ENCODE measurements around the gene MUC20.
"Not testable (repeated sequence)": the region's sequence is repeated elsewhere in the genome, so short reads cannot be mapped to it uniquely, and the experiment has no call there.

MUC20 gene

DNA sequence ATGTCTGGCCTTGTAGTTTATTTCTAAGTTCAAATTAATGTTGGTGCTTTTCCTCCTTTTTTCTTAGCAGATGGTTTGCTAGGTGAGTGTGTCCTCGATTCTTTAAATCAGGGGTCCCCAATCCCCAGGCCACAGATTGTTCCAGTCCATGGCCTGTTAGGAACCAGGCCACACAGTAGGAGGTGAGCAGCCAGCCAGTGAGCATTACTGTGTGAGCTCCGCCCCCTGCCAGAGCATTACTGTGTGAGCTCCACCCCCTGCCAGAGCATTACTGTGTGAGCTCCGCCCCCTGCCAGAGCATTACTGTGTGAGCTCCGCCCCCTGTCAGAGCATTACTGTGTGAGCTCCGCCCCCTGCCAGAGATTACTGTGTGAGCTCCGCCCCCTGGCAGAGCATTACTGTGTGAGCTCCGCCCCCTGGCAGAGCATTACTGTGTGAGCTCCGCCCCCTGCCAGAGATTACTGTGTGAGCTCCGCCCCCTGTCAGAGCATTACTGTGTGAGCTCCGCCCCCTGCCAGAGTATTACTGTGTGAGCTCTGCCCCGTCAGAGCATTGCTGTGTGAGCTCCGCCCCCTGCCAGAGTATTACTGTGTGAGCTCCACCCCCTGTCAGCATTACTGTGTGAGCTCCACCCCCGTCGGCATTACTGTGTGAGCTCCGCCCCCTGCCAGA lies 34.1 kb upstream of the MUC20 start:
- not testable (repeated sequence) for H3K4me1 ChIP-seq (ENCODE audit: insufficient read depth, insufficient read length); H3K27me3 ChIP-seq (ENCODE audit: insufficient read depth, insufficient read length); H3K9ac ChIP-seq (ENCODE audit: insufficient read length, low read depth); H3K4me3 ChIP-seq (ENCODE audit: insufficient read length, low read depth); H3K9me3 ChIP-seq (ENCODE audit: insufficient read depth, low read length); DNase-seq (ENCODE audit: low read depth, low spot score)
- H3K36me3 ChIP-seq (ENCODE audit: insufficient read depth, insufficient read length, low read length): peaks cover 66% of the 10 kb centered on the region

DNA sequence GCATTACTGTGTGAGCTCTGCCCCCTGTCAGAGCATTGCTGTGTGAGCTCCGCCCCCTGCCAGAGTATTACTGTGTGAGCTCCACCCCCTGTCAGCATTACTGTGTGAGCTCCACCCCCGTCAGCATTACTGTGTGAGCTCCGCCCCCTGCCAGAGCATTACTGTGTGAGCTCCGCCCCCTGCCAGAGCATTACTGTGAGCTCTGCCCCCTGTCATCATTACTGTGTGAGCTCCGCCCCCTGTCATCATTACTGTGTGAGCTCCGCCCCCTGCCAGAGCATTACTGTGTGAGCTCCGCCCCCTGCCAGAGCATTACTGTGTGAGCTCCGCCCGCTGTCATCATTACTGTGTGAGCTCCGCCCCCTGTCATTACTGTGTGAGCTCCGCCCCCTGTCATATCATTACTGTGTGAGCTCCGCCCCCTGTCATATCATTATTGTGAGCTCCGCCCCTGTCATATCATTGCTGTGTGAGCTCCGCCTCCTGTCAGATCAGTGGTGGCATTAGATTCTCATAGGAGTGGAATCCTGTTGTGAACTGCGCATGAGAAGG lies 33.5 kb upstream of the MUC20 start:
- not testable (repeated sequence) for H3K27me3 ChIP-seq (ENCODE audit: insufficient read depth, insufficient read length); H3K4me1 ChIP-seq (ENCODE audit: insufficient read depth, insufficient read length); H3K9ac ChIP-seq (ENCODE audit: insufficient read length, low read depth); H3K4me3 ChIP-seq (ENCODE audit: insufficient read length, low read depth); H3K9me3 ChIP-seq (ENCODE audit: insufficient read depth, low read length); DNase-seq (ENCODE audit: low read depth, low spot score)
- peaks cover 69% of the 10 kb centered on the region for H3K36me3 ChIP-seq (ENCODE audit: insufficient read depth, insufficient read length, low read length)

DNA sequence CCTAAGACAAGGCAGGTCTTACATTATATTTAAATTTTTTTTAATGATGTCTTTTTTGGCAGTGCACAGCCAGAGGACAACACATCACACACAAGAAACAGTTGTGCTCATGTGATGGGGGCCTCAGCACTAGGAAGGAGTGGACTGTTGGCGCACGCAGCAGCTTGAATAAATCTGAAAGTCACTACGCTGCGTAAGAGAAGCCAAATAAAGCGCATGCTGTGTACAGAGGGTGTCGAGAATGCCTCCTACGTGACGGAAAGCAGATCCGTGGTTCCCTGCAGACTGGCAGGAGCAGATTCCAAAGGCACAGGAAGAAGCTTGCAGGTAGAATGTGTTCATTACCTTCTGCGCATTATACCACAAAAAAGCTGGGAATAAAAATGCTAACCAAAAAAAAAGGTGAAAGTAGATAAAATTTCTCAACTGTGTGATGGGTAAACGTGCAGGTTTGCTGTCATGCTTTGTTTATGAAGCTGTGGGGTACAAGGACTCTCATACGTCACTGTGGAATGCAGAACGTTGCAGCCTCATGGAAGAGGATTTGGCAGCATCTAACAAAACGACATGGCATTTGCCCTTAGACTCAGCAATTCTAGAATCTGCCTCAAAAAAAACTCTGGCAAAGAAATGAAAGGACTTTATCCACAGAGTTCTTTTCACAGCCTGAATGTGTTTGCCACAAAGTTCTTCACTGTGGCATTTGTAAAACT lies 32.2 kb upstream of the MUC20 start:
- H3K4me3 ChIP-seq (ENCODE audit: insufficient read length, low read depth); H3K4me1 ChIP-seq (ENCODE audit: insufficient read depth, insufficient read length); H3K9me3 ChIP-seq (ENCODE audit: insufficient read depth, low read length); DNase-seq (ENCODE audit: low read depth, low spot score); H3K27me3 ChIP-seq (ENCODE audit: insufficient read depth, insufficient read length); H3K9ac ChIP-seq (ENCODE audit: insufficient read length, low read depth): not testable (repeated sequence)
- peaks cover 69% of the 10 kb centered on the region for H3K36me3 ChIP-seq (ENCODE audit: insufficient read depth, insufficient read length, low read length)

DNA sequence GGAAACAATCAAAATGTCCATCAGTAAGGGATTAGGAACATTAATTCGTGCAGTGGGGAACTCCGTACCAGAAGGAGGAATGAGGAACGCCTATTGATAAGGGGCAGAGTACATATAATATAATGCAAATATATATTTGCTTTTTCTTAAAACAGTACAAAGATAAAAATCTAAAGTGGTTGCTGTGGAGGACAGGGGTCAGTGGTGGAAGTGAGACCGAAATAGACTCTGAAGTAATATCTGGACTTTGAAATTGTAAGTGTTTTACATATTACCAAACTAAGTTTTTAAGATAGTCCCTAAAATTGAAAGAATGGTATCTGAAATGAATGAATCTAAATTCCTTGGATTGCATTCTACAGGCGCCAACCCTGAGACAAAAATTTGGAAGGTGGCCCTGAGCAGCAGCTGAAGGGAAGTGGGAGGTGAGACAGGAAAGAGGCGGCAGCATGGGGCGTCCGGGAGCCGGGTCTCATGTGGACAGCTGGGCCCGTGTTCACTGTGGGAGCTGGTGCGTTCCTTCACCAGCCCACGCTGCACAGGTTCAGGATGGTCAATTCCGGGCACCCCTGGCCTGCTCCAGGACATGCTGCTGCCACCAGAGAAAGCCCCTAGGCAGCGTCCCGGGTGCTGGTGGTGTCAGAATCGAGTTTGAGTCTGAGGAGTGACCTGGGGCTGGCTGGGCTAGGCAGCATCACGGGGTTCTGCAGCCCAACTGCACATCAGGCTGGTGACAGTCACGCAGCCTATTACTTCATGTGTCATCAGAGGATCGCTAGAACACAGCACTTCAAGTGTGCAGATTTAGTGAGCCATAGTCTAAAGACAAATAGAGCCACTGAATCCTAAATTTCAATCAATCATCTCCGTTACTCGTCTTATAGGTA lies 31.4 kb upstream of the MUC20 start:
- H3K4me3 ChIP-seq (ENCODE audit: insufficient read length, low read depth); H3K4me1 ChIP-seq (ENCODE audit: insufficient read depth, insufficient read length); DNase-seq (ENCODE audit: low read depth, low spot score); H3K27me3 ChIP-seq (ENCODE audit: insufficient read depth, insufficient read length); H3K9me3 ChIP-seq (ENCODE audit: insufficient read depth, low read length): not testable (repeated sequence)
- H3K9ac ChIP-seq (ENCODE audit: insufficient read length, low read depth): peak overlapping the region; percentile 12
- H3K36me3 ChIP-seq (ENCODE audit: insufficient read depth, insufficient read length, low read length): peaks cover 69% of the 10 kb centered on the region

GRCh38 chr3:195690951-195691350 lies 29.8 kb upstream of the MUC20 start:
- TF ChIP-seq SUZ12 (IDR thresholded peaks at IDR 0.05; ENCODE audit: extremely low read depth, insufficient read depth, insufficient read length): no peak
- no peak for TF ChIP-seq YY1 (IDR thresholded peaks at IDR 0.05; ENCODE audit: insufficient read depth, insufficient read length)
- no peak for TF ChIP-seq ZNF274 (IDR thresholded peaks at IDR 0.05; ENCODE audit: low read depth, low read length)
- H3K9me3 ChIP-seq (ENCODE audit: insufficient read depth, low read length): peaks cover 5% of the 10 kb centered on the region; the same call in 1 of the 2 replicates
- no peak overlapping the region for H3K4me3 ChIP-seq (ENCODE audit: insufficient read length, low read depth)
- no peak overlapping the region for H3K9ac ChIP-seq (ENCODE audit: insufficient read length, low read depth)
- H3K36me3 ChIP-seq (ENCODE audit: insufficient read depth, insufficient read length, low read length): peaks cover 66% of the 10 kb centered on the region
- no peak for DNase-seq (ENCODE audit: low read depth, low spot score)
- no peaks in the 10 kb centered on the region for H3K4me1 ChIP-seq (ENCODE audit: insufficient read depth, insufficient read length)
- no peaks in the 10 kb centered on the region for H3K27me3 ChIP-seq (ENCODE audit: insufficient read depth, insufficient read length)

DNA sequence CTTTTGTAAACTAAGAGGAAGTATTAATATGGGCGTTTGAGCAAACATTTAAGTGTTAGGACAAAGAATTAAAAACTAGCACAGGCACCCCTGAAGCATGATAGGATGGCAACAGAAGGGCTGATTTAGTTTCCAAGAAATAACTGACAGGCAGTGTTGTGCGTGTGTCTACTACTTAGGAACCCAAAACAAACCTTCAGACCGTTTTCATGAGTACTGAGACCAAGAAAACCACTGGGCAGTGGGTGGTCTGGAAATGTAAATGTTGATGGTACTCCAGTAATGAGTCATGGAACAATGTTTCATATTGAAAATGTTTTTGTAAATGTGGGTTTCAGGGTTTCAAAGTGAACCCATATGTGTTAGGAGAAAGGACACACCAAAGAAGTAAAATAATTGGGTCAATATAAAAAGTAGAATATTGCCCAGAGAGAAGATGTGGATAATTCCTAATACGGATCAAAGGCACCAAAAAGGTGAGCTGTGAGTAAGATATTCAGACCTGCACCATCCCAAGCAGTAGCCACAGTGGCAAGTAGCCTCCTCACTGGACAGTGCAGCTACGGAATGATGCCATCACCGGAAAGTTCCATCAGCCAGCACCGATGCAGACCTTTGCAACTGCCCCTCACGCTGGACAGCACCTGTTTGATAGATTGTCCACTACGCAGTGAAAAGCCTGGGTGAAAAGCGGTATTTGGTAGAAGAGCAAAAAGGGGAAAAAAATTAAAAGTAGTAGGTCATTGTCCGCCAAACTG lies 29.0 kb upstream of the MUC20 start:
- H3K9ac ChIP-seq (ENCODE audit: insufficient read length, low read depth); H3K9me3 ChIP-seq (ENCODE audit: insufficient read depth, low read length); DNase-seq (ENCODE audit: low read depth, low spot score); H3K27me3 ChIP-seq (ENCODE audit: insufficient read depth, insufficient read length); H3K4me3 ChIP-seq (ENCODE audit: insufficient read length, low read depth); H3K4me1 ChIP-seq (ENCODE audit: insufficient read depth, insufficient read length): not testable (repeated sequence)
- H3K36me3 ChIP-seq (ENCODE audit: insufficient read depth, insufficient read length, low read length): peaks cover 64% of the 10 kb centered on the region

DNA sequence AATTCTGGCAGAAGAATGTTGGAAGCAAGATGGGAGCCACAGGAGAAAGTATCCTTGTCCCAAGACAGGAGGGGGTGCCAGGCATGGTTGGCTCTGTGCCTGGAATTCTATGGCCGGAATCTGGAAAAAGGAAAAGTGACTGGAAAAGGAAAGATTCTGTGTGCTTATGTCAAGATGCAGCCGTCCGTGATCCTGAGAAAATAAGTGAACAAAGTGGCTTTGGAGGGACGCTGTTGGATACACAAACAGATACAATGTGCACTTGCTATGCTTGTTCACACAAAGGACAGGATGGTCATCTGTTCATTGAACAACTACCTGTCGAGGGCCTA lies 28.5 kb upstream of the MUC20 start:
- DNase-seq (ENCODE audit: low read depth, low spot score): no peak
- no peak for TF ChIP-seq YY1 (IDR thresholded peaks at IDR 0.05; ENCODE audit: insufficient read depth, insufficient read length)
- TF ChIP-seq ZNF274 (IDR thresholded peaks at IDR 0.05; ENCODE audit: low read depth, low read length): no peak
- TF ChIP-seq SUZ12 (IDR thresholded peaks at IDR 0.05; ENCODE audit: extremely low read depth, insufficient read depth, insufficient read length): no peak

More for the DNA sequence above, 28.5 kb upstream of the MUC20 start:
- Histone ChIP-seq H3K4me3 (ENCODE audit: insufficient read length, low read depth) (no peak overlapping the region), H3K27me3 (ENCODE audit: insufficient read depth, insufficient read length) (no peaks in the 10 kb centered on the region), H3K36me3 (ENCODE audit: insufficient read depth, insufficient read length, low read length) (peaks cover 66% of the 10 kb centered on the region), H3K9ac (ENCODE audit: insufficient read length, low read depth) (no peak overlapping the region), H3K9me3 (ENCODE audit: insufficient read depth, low read length) (no peaks in the 10 kb centered on the region), H3K4me1 (ENCODE audit: insufficient read depth, insufficient read length) (peaks cover 5% of the 10 kb centered on the region)

Data from NT2/D1 (cell line).